Stimulated activated CD4-positive, alpha-beta T cell treated with anti-CD3 and anti-CD28 coated beads, Interleukin-1b, Interleukin-23, amount 100 ng/mL, for 24 hours (primary cell): ENCODE measurements around the gene YWHAQ.

ENCODE experiments used
- DNase-seq, 4 experiments: peaks; one replicate each; pipeline ENCODE4 v3.0.0-alpha.2; 2020; ENCODE audit warnings: low read depth in 4 of 4, low spot score in 1 of 4

The YWHAQ gene

DNA sequence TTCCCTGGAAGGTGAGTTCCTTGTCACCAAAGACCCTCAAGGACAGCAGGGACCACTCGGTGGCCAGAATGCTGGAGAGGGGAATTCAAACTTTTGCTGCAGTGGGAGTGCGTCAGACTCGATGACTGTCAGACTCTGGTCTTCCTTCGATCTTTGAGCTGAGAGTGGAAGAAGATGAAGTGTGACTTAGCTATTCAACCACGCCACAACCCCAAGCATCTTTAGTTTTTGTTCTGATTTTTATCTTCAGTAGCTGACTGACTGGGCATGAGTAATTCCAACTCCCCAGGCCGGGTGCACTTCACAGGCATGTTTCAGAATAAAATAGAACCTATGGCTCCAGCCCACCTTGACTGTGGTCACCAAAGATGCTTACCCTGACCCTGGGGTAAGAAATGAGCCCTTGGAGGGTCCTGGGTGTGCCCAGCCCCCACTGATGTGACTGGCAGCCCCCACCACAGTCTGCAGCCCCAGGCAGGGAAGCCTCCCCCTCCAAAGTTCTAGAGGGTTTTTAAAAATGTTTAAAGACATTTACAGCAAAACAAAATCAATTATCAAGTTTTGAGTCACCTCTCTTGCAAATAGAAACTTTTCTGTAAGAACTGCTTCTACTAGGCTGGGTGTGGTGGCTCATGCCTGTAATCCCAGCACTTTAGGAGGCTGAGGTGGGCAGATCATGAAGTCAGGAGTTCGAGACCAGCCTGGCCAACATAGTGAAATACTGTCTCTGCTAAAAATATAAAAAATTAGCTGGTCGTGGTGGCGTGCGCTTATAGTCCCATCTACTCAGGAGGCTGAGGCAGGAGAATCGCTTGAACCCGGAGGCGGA, 24.9 kb upstream of the YWHAQ start:
- peak; percentile 11 to 62 (median 38) for DNase-seq

DNA sequence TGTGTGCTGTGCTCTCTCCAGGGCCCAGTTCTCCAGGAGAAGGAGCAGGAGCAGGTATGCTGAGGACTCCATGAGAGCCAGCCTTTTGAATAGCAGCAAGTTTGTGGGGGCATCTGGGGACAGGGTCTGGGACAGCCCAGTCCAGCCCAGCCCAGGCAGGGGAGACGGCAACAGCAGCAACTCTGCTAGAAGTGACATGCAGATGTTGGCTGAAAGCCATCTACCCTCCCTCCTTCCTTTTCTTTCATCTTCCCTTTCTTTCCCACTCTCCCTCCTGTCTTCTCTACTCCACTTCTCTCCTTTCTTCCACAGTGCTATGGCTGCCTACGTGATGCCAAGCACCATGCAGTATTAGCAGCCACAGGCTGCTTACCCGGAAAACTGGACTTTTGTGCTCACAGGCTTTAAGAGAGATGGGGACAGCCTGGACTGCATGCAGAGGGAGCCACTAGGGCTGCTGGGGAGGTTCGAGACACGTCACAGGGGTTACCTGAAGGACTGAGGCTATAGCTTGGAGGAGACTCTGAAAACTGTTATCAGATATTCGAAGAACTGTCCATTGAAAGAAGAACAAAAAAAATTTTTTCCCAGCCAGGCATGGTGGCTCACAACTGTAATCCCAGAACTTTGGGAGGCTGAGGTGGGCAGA, 23.8 kb upstream of the YWHAQ start:
- no peak for DNase-seq

DNA sequence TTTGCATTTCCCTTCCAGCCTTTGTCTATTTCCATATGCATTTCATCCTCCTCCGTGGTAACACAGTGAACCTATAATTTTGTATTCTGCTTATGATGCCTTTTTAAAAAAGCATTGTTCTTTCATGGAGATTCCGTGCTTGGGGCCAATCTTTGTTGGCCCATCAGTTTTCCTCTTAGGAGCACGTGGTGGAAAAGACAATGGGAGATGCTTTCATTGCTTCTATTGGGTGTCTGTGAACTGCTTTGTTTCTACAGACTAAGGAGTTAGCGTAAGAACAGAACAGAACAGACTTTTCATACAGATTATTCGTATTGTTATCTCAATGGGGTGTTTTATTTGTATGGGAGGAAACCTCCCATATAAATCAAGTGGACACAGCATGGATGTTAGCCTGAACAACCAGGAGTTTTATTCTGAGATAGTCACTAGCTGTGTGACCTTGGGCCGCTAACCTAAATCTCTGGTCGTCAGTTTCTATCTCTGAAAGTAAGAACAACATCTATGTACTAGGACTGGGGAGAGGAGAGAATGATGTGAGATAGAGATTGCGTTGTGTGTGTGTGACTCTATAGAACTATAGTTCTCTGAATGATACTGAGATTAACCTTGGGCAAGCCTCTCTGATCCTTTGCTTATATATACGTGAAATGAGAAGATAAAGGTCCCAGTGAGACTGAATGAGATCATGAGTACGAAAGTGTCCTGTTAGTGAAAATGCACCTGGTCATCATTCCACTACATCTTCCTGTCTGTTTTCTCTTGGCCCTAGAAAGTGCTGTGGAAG, 22.9 kb upstream of the YWHAQ start:
- DNase-seq = no peak

DNA sequence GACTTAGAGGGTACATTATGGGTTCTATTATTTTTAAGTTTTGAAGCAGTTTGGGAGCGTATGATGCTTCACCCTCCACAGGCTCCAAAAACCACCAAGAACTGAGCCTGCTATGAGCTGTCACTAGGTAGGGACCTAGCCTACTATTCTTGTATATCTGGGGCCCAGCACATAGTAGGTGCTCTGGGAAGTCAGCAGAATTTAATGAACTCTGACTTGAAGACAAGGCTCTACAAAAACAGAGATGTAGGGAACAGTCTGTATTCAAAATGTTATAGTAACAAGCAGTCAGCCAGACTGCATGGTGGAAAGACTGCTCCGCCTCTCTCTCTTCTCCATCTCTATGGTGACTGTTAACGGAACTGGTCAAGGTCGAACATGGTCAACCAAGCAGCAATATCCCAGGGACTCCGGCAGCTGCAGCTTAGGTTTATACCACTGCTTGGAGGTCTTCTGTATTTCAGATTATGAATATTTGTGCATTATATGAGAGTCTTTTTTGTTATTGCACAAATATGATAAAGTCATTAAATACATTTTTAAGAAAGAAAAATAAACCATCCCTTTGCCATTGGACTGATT, 22.2 kb upstream of the YWHAQ start:
- DNase-seq = no peak

DNA sequence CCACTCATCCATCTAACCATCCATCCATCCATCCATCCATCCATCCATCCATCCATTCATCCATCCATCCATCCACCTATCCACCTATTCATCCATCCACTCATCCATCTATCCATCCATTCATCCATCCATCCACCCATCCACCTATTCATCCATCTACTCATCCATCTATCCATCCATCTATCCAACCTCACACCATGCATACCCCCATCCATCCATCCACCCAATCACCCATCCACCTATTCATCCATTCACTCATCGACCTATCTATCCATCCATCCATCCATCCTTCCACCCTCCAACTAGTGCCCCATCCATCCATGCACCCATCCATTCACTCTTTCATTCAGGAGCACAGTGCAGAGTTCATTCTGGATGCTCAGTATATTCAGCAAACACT, 21.5 kb upstream of the YWHAQ start:
- DNase-seq = no peak

DNA sequence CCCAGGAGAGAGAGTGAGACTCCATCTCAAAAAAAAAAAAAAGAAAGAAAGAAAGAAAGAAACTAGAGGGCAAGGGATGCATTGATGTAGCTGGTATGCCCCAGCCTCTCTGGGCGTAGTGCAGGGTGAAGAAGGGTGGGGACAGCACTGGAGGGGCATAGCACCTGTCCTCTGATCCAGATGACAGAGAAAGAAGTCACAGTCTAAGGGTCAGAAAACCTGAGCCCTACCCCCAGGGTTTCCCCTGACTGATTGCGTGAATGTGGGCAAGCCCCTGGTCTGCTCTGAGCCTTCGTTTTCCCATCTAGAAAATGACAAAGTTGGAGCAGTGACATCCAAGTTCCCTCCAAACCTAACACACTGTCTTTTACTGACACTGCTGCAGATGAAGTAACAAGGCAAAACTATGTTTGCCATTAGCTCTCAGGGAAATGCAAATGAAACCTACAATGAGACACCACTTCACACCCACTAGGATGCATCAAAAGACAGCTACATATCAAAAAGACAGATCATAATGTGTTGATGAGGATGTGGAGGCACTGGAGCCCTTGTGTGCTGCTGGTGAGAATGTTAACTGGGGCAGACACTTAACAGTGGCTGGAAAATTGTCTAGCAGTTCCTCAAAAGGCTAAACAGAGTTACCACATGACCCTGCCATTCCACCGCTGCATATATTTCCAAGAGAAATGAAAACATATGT, 19.5 kb upstream of the YWHAQ start:
- DNase-seq = no peak

DNA sequence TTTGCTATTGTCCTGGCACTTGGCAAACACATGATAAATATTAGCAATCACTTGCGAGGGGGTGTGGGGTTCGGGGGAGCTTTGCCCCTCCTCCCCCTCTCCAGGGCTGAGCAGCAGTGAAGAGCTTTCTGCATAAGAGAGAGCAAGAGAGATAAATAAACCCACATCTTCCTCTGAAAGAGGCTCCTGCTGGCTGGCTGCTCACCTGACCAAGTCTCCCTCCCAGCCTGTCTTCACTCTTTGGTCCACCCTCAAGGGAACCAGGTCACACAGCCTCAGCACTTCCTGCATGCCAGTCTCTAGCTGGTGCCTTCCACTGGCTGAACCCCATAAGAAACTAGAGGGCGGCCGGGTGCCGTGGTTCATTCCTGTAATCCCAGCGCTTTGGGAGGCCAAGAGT, 18.5 kb upstream of the YWHAQ start:
- DNase-seq = no peak

DNA sequence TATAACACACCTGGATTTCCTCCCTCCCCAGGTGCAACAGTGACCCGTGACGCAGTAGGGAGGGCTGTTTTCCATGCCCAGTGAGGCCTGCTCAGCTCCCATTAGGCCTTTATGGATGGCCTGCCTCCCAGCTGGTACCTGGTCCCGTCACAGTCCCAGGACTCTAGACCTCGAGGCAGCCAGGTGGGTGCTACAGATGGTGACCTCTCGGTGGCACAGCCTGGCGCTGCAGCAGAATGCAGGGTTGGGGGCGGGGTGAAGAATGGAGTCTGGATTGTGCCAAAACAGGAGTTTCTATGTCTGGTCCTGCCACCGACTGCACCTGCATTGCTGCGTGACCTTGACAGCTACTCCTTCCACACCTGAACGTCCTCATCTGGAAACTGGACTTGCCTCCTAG, 18.0 kb upstream of the YWHAQ start:
- DNase-seq = no peak

DNA sequence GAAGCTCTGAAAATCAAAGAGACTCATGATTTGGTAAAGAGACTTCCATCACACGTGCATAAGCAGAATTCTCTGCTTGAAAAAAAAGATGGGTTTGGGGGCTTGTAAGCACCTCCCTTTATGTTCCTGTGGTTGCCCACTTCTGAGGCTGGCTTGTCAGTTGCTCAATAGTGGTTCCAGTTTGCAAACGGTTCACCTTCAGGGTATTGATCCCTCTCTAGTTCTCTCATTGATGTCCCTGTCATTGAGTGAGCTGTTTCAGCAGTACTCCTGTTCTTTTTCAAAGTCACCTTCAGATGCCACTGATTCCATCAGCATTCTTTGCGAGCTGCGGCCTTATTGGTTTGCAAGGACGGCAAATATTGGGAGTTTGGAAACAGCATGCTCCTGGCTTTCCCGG, 17.1 kb upstream of the YWHAQ start:
- DNase-seq = no peak

DNA sequence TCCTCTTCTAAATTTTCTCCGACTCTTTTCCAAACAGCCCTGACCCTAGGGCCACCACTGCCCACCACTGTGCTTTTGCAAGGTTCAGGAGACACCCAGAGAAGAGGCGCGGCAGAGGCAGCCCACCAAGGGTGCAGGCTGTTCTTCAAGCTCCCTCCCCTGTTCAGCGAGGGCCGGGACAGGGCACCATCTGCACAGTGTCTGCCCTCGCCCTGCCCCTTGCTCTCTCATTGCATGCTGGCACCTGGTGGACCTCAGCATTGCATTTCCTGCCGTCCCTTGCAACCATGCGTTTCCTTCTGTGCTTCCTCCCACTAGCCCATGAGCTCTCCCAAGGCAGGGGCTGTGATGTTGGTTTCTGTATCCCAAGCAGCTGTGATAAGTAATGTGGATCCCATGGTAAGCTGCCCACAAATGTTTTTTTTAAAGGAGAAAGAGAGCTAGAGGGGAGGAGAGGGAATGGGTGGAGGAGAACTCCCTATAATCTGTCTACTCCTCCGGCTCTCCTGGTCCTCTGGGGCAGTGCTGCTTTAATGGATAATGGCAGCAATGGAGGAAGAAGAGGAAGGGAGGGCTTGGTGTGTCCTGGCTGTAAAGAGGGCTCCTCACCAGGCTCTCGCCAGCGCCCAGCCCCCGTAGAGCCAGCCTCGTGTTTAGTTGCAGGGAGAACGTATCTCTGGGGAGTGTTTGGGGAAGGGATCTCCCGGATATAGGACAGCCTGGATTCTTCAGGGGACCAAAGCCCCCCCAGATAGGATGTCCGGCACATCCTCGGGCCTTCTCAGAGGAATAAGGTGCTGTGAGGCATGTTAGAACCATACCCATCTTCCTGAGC, 15.6 kb upstream of the YWHAQ start:
- no peak for DNase-seq

DNA sequence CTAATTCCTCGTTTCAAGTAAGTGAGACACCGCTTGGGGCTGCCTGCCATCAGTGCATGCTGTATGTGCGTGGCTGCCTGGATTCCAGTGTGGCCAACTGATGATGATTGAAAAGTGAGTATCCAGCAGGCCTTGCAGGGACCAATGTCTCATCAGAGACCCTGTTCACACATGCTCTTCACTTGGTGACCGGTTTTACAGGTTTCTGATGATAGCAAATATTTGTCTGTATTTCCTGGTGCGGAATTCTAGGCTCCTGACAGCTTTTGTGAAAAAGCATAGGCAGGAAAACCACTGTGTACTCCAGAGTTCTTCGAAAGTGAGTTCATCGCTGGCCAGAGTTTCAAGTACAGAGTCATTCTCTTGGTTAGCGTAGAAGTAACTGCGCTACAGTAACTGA, 13.8 kb upstream of the YWHAQ start:
- DNase-seq = no peak

DNA sequence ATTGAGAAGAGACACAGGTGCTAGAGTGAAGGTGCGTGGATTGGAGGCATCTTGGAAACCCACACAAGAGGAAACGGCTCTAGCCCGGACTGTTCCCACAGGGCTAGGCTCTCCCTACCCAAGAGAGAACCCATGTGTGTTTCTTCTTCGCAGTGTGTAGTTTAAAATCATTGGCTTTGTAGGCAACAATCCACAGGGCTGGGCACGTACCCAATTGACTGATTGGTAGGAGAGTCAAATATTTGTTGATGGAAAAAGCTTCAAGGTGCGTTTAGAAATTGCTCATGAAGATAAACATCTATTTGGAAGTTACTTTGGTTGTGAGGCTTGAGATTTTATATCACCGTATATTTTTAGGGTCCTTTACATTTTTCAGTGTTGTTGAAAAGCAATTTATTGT, 13.2 kb upstream of the YWHAQ start:
- no peak for DNase-seq

DNA sequence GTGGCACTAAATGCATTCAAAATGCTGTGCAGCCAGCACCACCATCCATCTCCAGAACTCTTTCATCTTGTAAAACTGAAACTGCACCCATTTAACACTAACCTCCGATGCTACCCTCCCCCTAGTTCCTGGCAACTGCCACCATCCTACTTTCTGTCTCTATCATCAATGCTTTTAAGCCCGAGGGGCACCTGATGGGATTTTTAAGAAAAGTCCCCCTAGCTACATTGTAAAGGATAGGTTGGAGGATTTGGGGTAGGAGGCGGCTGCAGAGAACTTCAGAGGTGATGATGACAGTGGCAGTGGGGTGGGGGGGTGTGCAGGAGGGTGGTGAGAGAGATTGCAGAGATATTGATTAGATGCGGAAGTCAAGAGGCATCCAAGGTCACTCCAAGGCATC, 10.8 kb upstream of the YWHAQ start:
- no peak for DNase-seq

DNA sequence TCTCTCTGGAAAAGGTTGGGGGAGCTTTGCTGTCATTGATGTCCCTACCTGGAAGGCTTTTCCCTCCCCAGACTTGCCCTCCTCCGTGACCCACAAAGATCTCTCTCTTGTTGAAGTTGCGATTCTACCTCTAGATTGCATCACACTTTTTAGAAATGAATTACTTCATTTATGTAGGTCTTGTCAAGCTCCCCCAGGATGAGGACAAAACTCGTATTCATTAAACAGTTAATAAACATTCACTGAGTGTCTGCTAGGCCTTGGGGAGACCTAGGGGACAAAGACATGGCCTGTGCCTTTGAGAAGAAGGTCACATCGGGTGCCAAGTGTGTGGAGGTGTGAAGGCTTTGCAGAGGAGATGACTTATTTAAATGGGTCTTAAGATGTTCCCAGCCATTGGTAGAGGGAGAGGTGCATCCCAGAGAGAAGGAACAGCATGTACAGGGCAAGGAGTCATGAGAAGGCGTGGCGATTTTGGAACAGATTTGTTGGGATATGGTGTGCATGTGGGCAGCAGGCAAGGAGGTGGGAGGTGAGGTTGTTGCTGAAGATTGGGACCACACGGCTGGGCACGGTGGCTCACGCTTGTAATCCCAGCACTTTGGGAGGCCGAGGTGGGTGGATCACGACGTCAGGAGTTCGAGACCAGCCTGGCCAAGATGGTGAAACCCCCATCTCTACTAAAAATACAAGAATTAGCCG, 9.8 kb upstream of the YWHAQ start:
- no peak for DNase-seq

DNA sequence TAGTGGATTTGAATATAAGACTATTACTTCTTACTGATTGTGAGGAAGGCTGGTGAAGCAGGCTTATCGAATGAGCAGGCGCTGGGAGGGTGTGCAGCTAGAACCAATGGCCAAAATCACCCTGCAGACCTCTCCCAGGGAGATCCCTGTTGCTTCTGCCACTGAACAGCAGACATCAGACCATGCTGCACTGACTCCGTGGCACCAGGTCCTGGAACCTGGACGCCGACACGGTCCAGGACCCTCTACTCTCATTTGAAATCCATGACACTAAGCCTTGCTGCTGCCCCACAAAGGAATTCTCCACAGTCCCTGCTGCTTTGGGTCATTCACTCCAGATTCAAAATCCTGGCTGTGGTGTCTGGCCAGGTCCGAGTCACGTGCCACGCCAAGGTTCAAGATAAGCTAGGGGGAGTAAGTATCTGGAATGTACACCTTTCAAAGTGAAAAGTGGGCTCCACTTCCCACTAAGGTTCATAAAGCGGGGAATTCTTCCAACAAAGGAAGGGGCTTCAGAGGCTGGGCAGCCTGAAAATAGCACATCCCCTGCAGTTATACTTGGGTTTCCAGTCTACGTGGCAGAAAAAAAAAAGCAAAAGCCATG, 9.0 kb upstream of the YWHAQ start:
- no peak for DNase-seq

DNA sequence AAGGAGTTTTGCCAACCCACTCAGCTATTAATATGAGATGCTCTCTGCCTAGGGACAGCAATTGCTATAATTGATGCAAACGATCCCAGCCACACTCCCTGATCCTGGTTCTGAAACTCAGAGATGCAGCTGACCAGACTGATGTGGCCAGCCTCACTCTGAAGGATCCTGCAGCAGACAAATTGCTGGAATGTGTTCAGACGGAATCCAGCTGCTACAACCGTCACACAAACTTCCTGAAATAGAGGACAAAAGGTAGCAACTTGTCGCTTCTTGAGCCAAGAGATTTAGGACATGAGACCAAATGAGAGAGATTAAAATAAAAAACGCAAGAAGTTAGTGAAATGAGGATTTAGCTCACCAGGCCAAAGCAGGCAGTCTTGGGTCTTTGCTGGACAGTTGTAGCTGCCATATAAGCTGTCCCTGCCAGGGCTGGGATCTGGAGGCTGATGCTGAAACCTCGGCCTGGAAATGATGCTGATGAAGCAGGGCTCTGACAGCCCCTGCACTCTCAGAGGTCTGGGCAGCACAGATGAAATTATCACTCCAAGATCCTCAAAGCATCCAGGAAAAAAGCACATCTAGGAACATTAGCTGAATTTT, 8.3 kb upstream of the YWHAQ start:
- no peak for DNase-seq

DNA sequence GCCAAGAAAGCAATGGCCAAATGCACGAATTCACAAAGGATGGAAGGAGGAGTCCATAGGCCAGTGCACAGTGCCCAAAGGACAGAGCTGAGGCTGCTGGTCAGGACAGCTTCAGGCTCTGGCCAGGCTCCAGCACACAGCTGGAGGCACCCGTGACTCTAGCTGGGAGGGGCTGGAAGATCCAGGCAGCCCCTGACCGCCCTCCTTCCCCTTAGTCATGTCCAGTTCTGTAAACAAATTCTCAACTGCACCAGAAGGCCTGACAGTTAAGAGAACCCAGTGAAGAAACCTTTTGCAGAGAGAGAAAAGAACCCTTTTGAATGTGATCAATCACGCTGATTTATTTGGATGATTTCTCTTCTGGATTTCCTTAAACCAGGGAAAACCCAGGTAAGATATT, 7.7 kb upstream of the YWHAQ start:
- no peak for DNase-seq

DNA sequence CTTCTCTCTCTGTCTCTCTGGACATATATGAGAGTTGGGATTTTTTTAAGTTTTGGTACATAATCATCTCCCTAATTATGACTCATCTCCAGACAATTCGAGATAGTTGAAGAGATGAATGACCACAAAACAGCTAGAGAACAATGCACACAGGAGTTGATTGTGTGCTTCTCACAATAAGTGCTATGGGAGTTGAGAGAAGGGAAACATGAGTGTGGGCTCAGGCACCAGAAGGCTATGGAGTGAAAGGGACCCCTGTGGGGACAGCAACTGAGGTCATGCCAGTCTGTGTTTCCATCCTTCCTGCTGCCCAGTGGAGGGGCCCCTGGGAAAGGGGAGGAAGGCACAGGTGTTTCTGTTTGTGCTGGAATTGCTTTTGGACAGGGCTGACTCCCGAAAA, 6.5 kb upstream of the YWHAQ start:
- DNase-seq = no peak

DNA sequence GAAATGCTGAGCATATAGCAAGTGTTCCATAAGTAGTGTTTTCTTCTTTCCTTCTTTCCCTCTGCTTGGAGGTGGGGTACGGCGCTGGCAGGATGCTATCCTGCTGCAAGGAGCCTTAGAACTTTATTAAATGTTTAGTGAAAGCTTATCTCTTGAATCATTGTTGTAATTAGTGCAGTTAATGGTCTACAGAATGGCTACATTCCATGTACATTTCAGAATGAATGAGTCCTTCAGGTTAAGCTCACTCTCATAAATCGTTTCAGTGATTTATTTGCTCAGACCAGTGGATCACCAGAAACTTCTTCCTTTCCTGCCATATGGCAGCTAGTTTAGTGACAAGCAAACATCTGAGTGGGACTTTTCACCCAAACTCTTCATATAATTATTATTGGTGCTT, 3.3 kb upstream of the YWHAQ start:
- DNase-seq = no peak
